Panc1 (cell line): ENCODE data around the gene WDR93. TPM values are rescaled to one million over a fixed set of nuclear protein-coding genes. Genes with fewer than 3 reads are reported as not detected.
"Not testable (repeated sequence)": the region's sequence is repeated elsewhere in the genome, so short reads cannot be mapped to it uniquely, and the experiment has no call there.

Experiments used
- ATAC-seq: fragments of 200-7000 bp; cut with Tn5 transposase; 2 replicates; pipeline ENCODE4 v1.9.1; 2020; ENCODE audit warnings: mild to moderate bottlenecking, moderate library complexity
- BruUV-seq: library from RNA; stranded (reverse); fragments of 400-500 nt; replicated peaks from 2 replicates; lab custom pipeline; 2021; lab: Mats Ljungman, UMichigan
- CTCF ChIA-PET: fragments of 300-600 bp; sonication (Branson Sonifier 250); formaldehyde crosslinking; loops from one replicate; lab custom pipeline; 2022; ENCODE audit warnings: antibody characterized with exemption; lab: Charles Lee
- POLR2A ChIA-PET: fragments of 300-600 bp; sonication (Branson Sonifier 250); formaldehyde crosslinking; loops from one replicate; lab custom pipeline; 2022; ENCODE audit warnings: antibody characterized with exemption; lab: Charles Lee
- DNase-seq: peaks from one replicate; pipeline ENCODE4 v3.0.0-alpha.2; 2010; ENCODE audit warnings: low read depth, low spot score
- H3K27ac ChIP-seq: 2 replicates; pipeline ENCODE4 v1.5.1; 2011; ENCODE audit warnings: mild to moderate bottlenecking, low read length, inconsistent platforms
- H3K27me3 ChIP-seq: fragments of 200-500 bp; sonication (Bioruptor generic); 2 replicates; pipeline ENCODE4 v1.6.0; 2014; ENCODE audit warnings: low read length, inconsistent platforms; ENCODE audit not compliant: control insufficient read depth, insufficient read depth
- H3K36me3 ChIP-seq: fragments of 200-500 bp; sonication (Bioruptor generic); 2 replicates; pipeline ENCODE4 v1.5.1; 2014; ENCODE audit warnings: inconsistent platforms, mild to moderate bottlenecking, low read length, moderate library complexity; ENCODE audit not compliant: control insufficient read depth, insufficient read depth
- H3K4me1 ChIP-seq: 2 replicates; pipeline ENCODE4 v1.5.1; 2011; ENCODE audit warnings: inconsistent platforms, mild to moderate bottlenecking, low read length, moderate library complexity; ENCODE audit not compliant: control insufficient read depth, insufficient read depth
- H3K4me3 ChIP-seq, 2 experiments: 2 replicates each; pipeline ENCODE4 v1.5.1; 2011 to 2012; ENCODE audit warnings: low read depth in 2 of 2, low read length in 2 of 2, mild to moderate bottlenecking in 2 of 2, inconsistent platforms in 1 of 2, moderate library complexity in 1 of 2
- H3K9me3 ChIP-seq: fragments of 200-500 bp; sonication (Bioruptor generic); 2 replicates; pipeline ENCODE4 v1.5.1; 2014; ENCODE audit warnings: low read depth, mild to moderate bottlenecking, inconsistent platforms, low read length, moderate library complexity; ENCODE audit not compliant: control insufficient read depth, insufficient read depth
- CTCF ChIP-seq: fragments of 450-650 bp; IDR thresholded peaks from 2 replicates; pipeline ENCODE4 v1.5.1; 2017; ENCODE audit warnings: mild to moderate bottlenecking
- POLR2AphosphoS5 ChIP-seq: IDR thresholded peaks from 2 replicates; pipeline ENCODE4 v1.6.1; 2012; ENCODE audit warnings: mild to moderate bottlenecking, low read depth, low read length, moderate library complexity
- REST ChIP-seq, 2 experiments: IDR thresholded peaks; 2 replicates each; pipeline ENCODE4 v1.6.1; 2011 to 2012; ENCODE audit warnings: low read depth in 2 of 2, control low read depth in 1 of 2, low read length in 1 of 2, mild to moderate bottlenecking in 1 of 2, moderate library complexity in 1 of 2; ENCODE audit not compliant: insufficient read depth in 1 of 2
- SIN3A ChIP-seq: IDR thresholded peaks from 2 replicates; pipeline ENCODE4 v1.6.1; 2012; ENCODE audit warnings: low read depth, mild to moderate bottlenecking, low read length, moderate library complexity, borderline replicate concordance; ENCODE audit not compliant: insufficient read depth
- TCF7L2 ChIP-seq: IDR thresholded peaks from 2 replicates; pipeline ENCODE4 v1.6.1; 2011; ENCODE audit warnings: mild to moderate bottlenecking, low read depth, low read length, inconsistent platforms
- in situ Hi-C: cut with HindIII; loops from 2 replicates; pipeline ENCODE4 v1.10.0; 2016; ENCODE audit warnings: low sequenced_read_pairs, low pct_unique_long_range_greater_than_20kb
- intact Hi-C: fragments of 100-400 bp; cut with micrococcal nuclease; formaldehyde crosslinking; loops from one replicate; pipeline ENCODE4 v1.10.0; 2022; ENCODE audit not compliant: unreplicated experiment
- total RNA-seq: library from RNA; stranded (reverse); gene quantifications from one replicate; pipeline ENCODE4 v1.2.1, GENCODE V29; 2021; ENCODE audit not compliant: unreplicated experiment

The WDR93 gene
- total RNA-seq, 1 experiment from 2014 or later, result 0.18 TPM

DNA sequence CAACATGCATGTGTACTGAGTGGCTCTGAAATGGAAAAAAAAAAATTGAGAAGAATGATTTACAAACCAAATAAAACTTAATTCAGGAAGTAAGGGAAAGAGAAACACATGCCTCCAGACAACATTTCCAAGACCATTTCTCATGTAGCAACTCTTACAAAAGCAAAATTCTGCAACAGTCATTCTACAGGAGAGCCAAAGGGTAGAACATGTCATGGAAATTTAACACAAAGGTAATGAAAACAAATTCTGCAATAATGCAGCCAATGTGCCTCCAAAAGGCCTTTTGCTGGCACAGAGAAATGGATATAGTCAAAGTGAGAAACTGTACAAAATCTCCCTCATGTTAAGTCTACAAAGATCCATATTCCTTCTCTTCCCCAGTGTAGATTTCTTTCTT is 4.1 kb upstream of the WDR93 start:
- Histone ChIP-seq H3K27ac (no peak overlapping the region), H3K4me3 (no peak overlapping the region), H3K27me3 (no peaks in the 10 kb centered on the region), H3K9me3 (no peaks in the 10 kb centered on the region), H3K4me1 (peaks cover 8% of the 10 kb centered on the region; the same call in 1 of the 2 replicates), H3K36me3 (no peaks in the 10 kb centered on the region)
- ChIA-PET POLR2A (no interaction called here), CTCF (no interaction called here)
- no peak for TF ChIP-seq POLR2AphosphoS5
- no peak for TF ChIP-seq REST (IDR thresholded peaks at IDR 0.05; ENCODE audit: insufficient read depth in 1 of 2, low read depth in 2 of 2, low read length in 1 of 2)
- DNase-seq (no peak), ATAC-seq (no peak)
- no TSS peak for BruUV-seq
- in situ Hi-C loops (no loop called here), intact Hi-C loops (no loop called here)

DNA sequence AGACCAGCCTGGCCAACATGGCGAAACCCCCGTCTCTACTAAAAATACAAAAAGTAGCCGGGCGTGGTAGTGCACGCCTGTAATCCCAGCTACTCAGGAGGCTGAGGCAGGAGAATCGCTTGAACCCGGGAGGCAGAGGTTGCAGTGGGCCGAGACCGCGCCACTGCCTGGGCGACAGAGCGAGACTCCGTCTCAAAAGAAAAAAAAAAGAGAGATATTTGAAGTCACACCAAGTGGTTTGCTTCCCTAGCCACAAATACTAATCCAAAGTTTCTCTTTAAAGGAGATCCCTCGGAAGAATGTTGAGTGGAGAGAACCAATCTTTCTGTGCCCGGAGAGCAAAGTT is 708 bp upstream of the WDR93 start:
- peak overlapping the region; percentile 72 to 89 for H3K4me3 ChIP-seq
- in situ Hi-C loops, H3K4me1 ChIP-seq, BruUV-seq, H3K27me3 ChIP-seq, H3K9me3 ChIP-seq, ATAC-seq, intact Hi-C loops, POLR2A ChIA-PET, CTCF ChIA-PET, H3K36me3 ChIP-seq, DNase-seq: not testable (repeated sequence)
- H3K27ac ChIP-seq, result peak overlapping the region; percentile 79

DNA sequence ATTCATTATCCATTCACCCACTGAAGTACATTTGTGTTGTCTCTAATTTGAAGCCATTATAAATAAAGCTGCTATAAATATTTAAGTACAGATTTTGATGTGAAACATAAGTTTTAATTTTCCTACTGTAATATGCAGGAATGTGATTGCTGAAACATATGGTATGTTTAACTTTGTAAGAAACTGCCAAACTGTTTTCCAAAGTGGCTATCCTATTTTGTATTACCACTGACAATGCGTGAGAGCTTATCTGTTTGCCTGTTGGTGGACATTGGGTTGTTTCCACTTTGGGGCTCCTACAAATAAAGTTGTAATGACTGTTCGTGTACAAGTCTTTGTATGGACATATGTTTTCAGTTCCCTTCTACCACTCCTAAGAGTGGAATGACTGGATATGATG is 2.5 kb downstream of the WDR93 start:
- ChIA-PET POLR2A (no interaction called here), CTCF (no interaction called here)
- intact Hi-C loops (no loop called here), in situ Hi-C loops (no loop called here)
- no peak overlapping the region for H3K4me3 ChIP-seq
- no peaks in the 10 kb centered on the region for H3K27me3 ChIP-seq
- DNase-seq, result no peak
- no TSS peak for BruUV-seq
- H3K36me3 ChIP-seq, result no peaks in the 10 kb centered on the region
- no peak for ATAC-seq
- no peak overlapping the region for H3K27ac ChIP-seq
- no peaks in the 10 kb centered on the region for H3K9me3 ChIP-seq
- peaks cover 8% of the 10 kb centered on the region; the same call in 1 of the 2 replicates for H3K4me1 ChIP-seq
- TF ChIP-seq TCF7L2, result no peak
- no peak for TF ChIP-seq SIN3A
- no peak for TF ChIP-seq POLR2AphosphoS5
- no peak for TF ChIP-seq REST (IDR thresholded peaks at IDR 0.05; ENCODE audit: insufficient read depth in 1 of 2, low read depth in 2 of 2, low read length in 1 of 2)
- no peak for TF ChIP-seq CTCF
